Activated T-helper 1 cell treated with anti-CD3 and anti-CD28 coated beads, Interleukin-2, amount 50 U/mL, for 16 hours (primary cell): ENCODE data around the gene SNU13.
"Not testable (repeated sequence)": the region's sequence is repeated elsewhere in the genome, so short reads cannot be mapped to it uniquely, and the experiment has no call there.

ENCODE experiments used
- DNase-seq, 2 donors: peaks; one replicate each; pipeline ENCODE4 v3.0.0-alpha.2; 2020; ENCODE audit warnings: low read depth in 1 of 2, low spot score in 1 of 2

The SNU13 gene

GRCh38 chr22:41688365-41689211 lies at the start of gene SNU13:
SNU13 (minus strand) TSS chr22:41688867; CDS start chr22:41688796, 71 bp downstream.
- peak; percentile 87 to 88 for DNase-seq

DNA sequence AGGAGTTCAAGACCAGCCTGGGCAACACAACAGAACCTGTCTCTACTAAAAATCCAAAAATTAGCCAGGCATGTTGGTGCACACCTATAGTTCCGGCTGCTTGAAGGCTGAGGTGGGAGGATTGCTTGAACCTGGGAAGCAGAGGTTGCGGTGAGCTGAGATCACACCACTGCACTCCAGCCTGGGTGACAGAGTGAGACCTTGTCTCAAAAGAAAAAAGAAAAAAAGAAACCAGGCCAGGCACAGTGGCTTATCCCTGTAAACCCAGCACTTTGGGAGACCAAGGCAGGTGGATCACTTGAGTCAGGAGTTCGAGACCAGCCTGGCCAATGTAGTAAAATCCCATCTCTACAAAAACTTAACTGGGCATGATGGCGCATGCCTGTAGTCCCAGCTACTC lies 44.6 kb upstream of the SNU13 start:
- not testable (repeated sequence) for DNase-seq

GRCh38 chr22:41732096-41732772 lies 43.6 kb upstream of the SNU13 start:
- no peak for DNase-seq

- no peak for DNase-seq
These were observed 42.9 kb upstream of the SNU13 start for GRCh38 chr22:41731609-41732008.

DNA sequence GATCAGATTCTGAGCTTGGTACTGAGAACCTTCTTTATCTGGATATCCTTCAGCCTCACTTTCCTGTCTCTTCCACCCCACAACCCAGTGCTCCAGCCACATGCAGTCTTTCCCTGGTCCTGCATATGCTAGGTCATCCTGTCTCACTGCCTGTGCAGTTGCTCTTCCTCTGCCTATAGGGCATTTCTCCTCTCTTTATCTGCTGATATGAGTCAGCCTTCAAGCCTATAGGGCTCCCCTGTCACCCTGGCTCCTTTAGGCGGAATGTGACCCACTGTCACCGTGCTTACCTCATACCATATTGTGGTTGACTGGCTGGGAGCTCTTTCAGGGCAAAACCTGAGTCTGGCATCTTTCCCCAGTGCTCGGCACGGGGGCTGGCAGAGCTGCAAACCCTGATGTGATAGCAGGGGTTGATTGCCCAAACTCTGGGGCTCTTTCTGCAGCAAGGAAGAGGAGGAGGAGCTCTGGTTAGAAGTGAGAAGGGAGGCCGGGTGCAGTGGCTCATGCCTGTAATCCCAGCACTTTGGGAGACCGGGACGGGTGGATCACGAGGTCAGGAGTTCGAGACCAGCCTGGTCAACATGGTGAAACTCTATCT lies 36.9 kb upstream of the SNU13 start:
- DNase-seq = no peak

DNA sequence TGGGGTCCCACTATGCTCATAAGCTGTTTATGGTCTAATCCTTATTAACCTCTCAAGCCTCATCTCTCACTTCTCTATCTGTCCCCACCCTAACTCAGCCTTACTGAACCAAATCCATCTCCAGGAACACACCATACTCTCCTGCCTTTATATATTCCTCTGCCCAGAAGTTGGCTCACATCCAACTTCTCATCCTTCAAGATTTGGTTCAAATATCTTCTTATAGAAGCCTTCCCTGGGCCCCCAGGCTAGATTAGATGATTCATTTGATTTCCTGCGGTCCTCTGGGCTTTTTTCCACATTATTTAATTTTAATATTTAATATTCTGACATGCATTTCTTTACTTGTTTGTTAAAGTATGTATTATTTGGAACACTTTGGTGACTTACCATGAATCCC lies 33.8 kb upstream of the SNU13 start:
- DNase-seq = no peak

DNA sequence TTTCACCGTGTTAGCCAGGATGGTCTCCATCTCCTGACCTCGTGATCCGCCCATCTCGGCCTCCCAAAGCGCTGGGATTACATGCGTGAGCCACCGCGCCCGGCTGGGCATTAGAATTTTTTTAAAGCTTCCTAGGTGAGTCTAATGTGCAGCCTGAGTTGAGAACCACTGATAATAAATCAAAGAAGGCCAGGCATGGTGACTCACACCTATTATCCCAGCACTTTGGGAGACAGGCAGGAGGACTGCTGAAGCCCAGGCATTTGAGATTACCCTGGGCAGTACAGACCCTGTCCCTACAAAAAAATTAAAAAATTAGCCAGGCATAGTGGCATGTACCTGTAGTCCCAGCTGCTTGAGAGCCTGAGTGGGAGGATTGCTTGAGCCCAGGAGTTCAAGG lies 24.3 kb upstream of the SNU13 start:
- no peak for DNase-seq

- DNase-seq = no peak
These were observed 20.7 kb upstream of the SNU13 start for GRCh38 chr22:41709341-41709740.

GRCh38 chr22:41702763-41703162 lies 14.1 kb upstream of the SNU13 start:
- DNase-seq = no peak

DNA sequence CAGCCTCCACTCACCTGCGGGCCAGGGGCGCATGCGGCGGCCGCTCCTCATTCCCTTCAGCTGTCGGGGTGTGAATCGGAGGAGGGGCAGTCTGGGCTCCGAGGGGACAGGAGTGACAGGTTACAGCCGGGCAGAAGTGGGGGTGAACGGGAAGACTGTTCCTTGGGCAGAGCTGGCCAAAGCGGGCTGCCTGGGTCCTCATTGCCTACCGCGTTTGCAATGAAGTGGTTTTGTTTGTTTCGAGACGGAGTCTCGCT lies 11.4 kb upstream of the SNU13 start:
- DNase-seq = no peak

- DNase-seq = peak; percentile 84 to 87
These were observed 10.8 kb upstream of the SNU13 start, which contains the start of gene MEI1 for GRCh38 chr22:41699264-41700107. MEI1 (plus strand) TSS chr22:41699503; CDS start chr22:41699539, 36 bp downstream.

DNA sequence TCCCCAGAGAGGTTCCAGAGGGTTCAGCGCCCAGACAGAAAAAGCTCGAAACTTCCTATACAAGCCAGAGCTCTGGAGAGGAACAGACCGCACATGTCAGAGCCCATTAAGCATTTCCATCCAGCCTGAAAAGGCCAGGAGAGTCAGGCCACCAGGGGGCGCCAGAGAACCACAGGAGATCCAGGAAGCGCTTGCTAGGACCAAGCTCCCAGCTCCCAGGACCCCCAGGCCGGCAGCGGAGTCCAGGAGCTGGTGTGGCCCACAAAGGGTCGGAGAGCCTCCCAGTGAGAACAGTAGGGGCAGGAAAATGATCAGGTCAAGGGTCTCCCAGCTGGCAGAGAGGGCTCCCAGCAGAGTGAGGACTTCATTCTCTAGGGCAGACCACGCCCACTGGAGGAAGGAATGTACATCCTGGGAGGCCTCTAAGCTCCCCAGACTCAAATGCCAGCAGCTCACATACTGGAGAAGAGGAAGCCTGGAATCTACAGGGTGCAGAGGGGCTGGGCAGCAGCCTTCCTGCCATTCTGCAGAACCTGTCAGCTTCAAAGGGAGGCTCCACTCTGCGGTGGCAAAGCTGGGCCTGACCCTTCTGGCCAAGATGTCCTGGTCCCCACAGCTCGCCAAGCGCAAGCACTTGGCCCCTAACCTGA lies 8.6 kb upstream of the SNU13 start:
- DNase-seq = peak; percentile 85 to 98

DNA sequence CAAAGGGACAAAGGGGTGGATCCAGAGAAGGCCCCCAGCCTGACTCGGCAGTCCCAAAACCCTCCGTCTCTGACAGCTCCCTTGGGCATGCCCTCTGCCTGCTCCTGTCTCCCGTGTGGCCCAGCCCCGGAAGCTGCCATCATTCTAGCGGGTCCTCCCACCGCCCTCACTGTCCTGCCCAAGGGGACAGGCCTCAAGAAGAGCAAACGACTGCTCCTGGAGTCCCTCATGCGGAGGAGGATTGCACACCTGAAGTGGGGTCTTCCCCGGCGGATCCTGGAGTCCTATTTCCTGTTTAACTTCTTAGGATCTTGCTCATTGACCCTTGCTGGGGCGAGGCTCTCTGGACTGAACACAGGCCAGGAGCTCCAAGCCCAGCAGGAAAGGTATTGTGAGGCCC lies 8.0 kb upstream of the SNU13 start:
- DNase-seq = no peak

DNA sequence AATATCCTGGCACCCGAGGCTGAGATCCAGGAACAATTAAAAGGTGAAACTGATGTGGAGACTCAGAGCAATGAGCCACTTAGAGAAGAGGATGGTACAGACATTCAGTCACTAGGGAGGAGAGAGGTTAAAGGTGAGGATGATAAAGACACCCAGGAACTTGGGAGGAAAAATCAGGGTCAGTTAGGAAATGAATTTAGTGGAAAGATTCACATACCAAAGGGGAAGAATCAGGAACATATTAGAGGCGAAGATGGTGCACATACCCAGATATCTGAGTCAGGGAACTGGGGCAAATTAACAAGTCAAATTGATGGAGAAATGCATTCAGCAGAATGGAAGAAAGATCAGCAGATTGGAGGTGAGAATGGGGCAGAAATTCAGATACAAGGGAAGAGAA lies 6.5 kb upstream of the SNU13 start:
- no peak for DNase-seq

- DNase-seq = no peak
These were observed 1.8 kb upstream of the SNU13 start for GRCh38 chr22:41690476-41690875.

DNA sequence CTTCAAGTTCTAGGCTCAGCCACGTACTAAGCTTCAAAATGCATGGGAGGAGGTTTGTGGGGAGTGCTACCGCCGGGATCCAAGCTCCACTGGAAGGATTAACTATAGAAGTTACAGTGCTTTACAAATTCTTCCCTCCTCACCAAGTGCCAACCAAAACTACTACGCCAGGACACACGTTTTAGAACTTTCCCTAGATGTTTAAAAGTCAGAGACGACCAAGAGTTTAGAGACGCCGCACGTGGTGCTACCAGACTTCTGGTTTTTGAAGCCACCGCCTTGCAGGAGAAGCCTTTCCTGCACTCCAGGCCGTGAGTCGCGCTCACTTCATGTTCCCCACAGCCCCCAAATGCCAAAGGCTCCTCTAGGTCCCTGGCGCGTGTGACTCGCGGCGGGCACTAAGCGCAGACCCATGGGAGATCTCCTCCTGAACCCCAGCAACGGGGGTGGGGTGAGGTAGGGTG lies 734 bp downstream of the SNU13 start:
- no peak for DNase-seq

DNA sequence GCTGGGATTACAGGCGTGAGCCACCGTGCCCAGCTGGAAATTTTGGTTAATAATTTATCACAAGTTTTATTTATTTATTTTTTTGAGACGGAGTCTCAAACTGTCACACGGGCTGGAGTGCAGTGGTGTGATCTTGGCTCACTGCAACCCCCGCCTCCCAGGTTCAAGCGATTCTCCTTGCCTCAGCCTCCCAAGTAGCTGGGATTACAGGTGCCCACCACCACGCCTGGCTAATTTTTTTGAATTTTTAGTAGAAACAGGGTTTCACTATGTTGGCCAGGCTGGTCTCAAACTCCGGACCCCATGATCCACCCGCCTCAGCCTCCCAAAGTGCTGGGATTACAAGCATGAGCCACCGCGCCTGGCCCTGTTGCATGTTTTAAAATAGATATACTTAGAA lies 1.8 kb downstream of the SNU13 start:
- DNase-seq = not testable (repeated sequence)

GRCh38 chr22:41684194-41684593 lies 4.5 kb downstream of the SNU13 start:
- DNase-seq = no peak

GRCh38 chr22:41683616-41684015 lies 5.1 kb downstream of the SNU13 start:
- DNase-seq = no peak

DNA sequence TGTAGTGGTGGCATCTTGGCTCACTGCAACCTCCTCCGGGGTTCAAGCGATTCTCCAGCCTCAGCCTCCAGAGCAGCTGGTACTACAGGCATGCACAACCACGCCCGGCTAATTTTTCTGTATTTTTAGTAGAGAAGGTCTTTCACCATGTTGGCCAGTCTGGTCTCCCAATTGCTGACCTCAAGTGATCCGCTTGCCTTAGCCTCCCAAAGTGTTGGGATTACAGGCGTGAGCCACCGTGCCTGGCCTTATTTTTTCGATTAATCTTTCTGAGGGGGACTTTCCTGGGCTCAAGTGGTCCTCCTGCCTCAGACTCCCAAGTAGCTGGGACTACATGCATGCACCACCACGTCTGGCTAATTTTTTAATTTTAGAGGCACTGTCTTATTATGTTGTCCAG lies 5.6 kb downstream of the SNU13 start:
- DNase-seq = no peak
